Measurements from ENCODE around the gene IFT20.

Gene IFT20
- 3.2 to 15.4 (median 9.9) reads per million in 18 experiments for total RNA-seq

DNA sequence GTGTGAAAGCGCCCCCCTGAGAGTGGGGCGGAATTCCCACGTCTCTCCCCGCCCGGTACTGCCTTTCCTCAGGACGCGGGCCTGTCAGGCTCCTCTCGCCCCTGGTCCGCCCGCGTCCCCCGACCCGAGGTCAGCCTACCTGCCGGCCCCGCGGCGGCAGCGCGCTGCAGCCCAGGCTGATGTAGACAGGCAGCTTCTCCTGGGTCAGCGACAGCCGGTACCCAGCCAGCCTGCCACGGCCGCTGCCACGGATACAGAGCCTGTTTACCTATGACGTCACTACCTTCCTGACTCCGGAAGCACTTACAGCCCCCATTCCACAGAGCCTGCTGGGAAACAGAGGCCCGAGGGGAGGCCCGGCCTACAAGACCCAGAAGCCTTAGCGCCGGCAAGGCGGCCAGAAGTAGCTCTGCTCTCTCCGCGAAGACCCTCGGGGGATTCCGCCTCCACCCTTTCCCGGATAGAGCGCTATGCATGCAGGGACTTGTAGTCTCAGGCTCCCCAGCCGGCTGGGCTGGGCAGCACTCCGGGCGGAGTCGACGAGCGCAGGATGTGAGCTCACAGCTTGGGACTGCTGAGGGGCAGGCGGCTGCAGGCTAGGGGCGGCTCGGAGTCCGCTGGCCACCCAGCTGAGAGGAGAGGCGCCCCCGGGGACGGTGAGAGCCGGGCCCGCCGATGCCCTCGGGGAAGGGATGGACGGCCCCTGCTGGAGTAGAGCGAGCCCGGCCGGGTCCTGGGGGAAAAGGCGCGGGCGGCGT lies at the start of gene IFT20, which contains the start of gene TNFAIP1:
Gene IFT20 (minus strand): TSS at position 272 of the 758 bp plus-strand sequence. CDS start 3,487 bp downstream, outside the sequence.
Gene TNFAIP1 (plus strand): TSS at position 561 of the 758 bp plus-strand sequence. CDS start 3,761 bp downstream, outside the sequence.
- DNase-seq = peak; percentile 100

DNA sequence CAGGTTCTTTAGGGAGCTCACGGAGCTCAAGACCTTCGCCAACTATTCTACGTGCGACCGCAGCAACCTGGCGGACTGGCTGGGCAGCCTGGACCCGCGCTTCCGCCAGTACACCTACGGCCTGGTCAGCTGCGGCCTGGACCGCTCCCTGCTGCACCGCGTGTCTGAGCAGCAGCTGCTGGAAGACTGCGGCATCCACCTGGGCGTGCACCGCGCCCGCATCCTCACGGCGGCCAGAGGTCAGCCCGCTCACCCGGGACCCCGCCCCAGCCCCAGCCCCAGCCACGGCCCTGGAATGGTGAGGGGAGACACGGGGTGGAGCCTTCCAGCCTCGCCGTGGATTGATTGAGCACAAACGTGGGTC lies 49.7 kb upstream of the IFT20 start:
- DNase-seq = no peak

DNA sequence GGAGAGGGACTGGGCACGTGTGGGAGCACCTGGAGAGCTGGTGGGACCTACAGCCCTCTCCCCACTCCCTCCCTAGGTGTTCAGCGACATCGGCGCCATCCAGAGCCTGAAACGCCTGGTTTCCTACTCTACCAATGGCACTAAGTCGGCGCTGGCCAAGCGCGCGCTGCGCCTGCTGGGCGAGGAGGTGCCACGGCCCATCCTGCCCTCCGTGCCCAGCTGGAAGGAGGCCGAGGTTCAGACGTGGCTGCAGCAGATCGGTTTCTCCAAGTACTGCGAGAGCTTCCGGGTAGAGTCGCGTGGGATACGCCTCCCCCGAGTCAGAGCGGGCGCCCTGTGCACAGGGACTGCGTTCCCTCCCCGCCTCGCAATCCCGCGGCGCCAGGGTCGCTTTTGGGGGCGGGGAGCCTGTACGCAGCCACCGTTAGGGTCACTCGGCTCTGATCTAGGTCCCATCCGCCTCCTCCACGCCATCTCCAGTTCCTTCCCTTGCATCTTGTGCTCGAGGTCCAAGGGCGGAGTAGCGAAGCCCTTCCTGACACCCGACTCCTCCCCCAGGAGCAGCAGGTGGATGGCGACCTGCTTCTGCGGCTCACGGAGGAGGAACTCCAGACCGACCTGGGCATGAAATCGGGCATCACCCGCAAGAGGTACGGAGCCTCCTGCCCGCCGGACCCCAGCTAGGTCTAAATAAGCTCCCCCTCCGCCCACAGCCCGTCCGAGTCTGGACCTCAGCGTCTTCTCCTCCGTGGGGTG lies 49.2 kb upstream of the IFT20 start:
- peak; percentile 54 to 63 for DNase-seq

DNA sequence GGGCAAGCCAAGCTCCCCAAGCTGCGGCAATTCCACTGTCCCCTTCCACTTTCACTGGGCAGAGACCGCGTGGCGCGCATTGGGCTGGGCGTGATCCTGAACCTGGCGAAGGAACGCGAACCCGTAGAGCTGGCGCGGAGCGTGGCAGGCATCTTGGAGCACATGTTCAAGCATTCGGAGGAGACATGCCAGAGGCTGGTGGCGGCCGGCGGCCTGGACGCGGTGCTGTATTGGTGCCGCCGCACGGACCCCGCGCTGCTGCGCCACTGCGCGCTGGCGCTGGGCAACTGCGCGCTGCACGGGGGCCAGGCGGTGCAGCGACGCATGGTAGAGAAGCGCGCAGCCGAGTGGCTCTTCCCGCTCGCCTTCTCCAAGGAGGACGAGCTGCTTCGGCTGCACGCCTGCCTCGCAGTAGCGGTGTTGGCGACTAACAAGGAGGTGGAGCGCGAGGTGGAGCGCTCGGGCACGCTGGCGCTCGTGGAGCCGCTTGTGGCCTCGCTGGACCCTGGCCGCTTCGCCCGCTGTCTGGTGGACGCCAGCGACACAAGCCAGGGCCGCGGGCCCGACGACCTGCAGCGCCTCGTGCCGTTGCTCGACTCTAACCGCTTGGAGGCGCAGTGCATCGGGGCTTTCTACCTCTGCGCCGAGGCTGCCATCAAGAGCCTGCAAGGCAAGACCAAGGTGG lies 46.0 kb upstream of the IFT20 start:
- peak in 1 of 2 donors; percentile 54 for DNase-seq

GRCh38 chr17:28379814-28380801 lies 44.8 kb upstream of the IFT20 start:
- DNase-seq = peak; percentile 52 to 79

GRCh38 chr17:28372945-28373274 lies 37.6 kb upstream of the IFT20 start:
- DNase-seq = no peak

DNA sequence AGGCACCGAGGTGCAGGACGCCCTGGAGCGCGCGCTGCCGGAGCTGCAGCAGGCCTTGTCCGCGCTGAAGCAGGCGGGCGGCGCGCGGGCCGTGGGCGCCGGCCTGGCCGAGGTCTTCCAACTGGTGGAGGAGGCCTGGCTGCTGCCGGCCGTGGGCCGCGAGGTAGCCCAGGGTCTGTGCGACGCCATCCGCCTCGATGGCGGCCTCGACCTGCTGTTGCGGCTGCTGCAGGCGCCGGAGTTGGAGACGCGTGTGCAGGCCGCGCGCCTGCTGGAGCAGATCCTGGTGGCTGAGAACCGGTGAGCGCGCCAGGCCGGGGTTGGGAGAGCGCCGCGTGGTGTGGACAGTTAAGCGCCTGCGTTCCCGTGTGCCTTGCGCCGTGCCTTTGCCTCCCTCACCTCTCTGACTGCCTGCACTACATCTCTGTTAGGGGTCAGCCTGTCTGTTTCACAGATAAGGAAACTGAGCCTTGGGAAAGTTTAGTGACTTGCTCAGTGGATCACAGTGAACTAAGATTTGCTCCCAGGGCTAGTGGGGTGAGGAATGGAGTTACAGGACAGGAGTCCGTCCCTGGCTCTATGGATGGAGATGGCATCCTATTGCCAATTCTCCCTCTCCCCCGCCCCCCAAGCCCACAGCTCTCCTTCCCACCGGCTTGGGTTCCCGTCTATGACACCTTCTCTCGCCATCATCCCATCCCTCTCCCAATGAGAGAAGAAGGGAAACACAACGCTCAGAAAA lies 37.1 kb upstream of the IFT20 start:
- DNase-seq = no peak

- no peak for DNase-seq
These were observed 36.3 kb upstream of the IFT20 start, which contains the start of gene SARM1 for GRCh38 chr17:28371245-28372202. TSS of gene SARM1 (plus strand) at chr17:28371694. CDS start at chr17:28372033, 339 bp downstream.

DNA sequence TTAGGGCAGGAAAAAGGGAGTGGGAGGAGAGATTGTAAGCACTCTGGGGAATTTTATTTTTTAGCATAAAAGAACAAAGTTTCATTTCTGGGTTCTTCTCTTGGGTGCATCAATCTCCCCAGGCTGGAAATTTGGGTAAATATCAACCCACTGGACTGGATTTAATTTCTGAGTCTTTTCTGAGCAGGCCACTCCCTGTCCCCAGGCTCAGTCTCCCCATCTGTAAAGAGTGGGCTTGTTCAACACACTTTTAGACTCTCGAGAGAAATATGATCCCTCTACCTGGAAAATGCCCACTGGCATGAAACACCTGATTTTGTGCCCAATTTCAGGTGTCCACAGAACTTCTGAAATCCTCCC lies 35.5 kb upstream of the IFT20 start:
- no peak for DNase-seq

- DNase-seq = peak; percentile 24 to 51
These were observed 34.9 kb upstream of the IFT20 start, which contains the start of gene VTN for GRCh38 chr17:28370035-28370743. TSS of gene VTN (minus strand) at chr17:28370307. CDS start at chr17:28370203, 104 bp downstream.

GRCh38 chr17:28369684-28370034 lies 34.4 kb upstream of the IFT20 start:
- no peak for DNase-seq

GRCh38 chr17:28368915-28369683 lies 33.8 kb upstream of the IFT20 start:
- no peak for DNase-seq

GRCh38 chr17:28368306-28368831 lies 33.1 kb upstream of the IFT20 start:
- DNase-seq = no peak

GRCh38 chr17:28367641-28368305 lies 32.5 kb upstream of the IFT20 start:
- no peak for DNase-seq

GRCh38 chr17:28366605-28367004 lies 31.3 kb upstream of the IFT20 start:
- no peak for DNase-seq

DNA sequence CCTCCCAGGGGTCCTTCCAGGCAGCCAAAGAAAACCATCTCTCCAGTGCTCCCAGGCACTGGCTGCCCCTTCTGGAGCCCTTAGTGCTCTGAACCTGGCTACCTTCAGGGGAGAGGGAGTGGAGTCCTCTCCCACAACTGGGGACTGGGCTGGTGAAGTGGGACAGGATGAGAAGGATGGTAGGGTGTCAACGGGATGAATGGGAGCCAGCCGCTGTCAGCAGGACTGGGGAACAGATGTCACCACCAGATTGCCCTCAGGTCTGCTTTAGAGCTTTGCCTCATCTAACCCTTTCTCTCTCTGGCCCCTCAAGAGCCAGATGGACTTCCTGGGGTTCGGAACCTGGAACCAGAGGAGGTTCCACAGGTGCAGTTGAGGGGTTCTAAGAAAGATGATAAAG lies 30.2 kb upstream of the IFT20 start:
- DNase-seq = no peak

DNA sequence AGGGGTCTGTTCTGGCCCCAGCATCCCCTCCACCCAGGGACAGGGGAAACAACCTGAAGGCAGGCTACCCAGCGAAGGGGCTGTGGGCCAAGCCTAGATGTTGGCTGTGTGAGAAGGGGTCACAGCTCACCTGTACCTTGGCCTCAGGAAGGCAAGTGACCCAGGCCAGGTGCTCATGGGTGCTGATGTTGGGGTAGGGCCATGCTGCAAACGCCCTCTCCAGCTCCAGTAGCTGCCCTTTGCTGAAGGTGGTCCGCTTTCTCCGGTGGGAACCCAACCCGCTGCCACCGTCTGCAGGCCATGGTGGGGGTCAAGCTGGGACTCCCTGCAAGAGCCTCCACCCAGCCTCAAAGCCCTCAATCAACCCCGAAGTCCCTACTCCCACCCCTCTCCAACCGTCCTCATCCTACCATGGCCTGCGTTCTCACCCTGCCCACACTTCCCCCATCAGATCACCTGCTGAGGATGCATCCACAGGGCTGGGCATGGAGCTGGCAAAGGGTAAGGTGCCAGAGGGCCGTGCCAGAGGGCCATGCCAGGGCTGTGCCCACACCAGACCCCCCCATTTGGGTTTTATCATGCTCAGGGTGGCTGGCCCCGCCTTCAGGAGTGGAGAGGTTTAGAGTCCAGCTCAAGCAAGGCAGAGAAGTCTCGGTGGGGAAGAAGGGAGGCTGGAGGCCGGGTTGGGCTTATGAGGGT lies 29.5 kb upstream of the IFT20 start, which contains the start of gene SEBOX:
Gene SEBOX (minus strand): TSS at position 535 of the 699 bp plus-strand sequence. CDS start 48 bp downstream, at position 487.
- no peak for DNase-seq

All from inflammatory macrophage (primary cell).